Medulla oblongata (tissue), 1 donor: ENCODE results near the gene MPDZ.

ENCODE experiments used
- DNase-seq: peaks from one replicate; pipeline ENCODE4 v3.0.0-alpha.2; 2015; ENCODE audit errors: extremely low spot score

Gene MPDZ

GRCh38 chr9:13082796-13083195 lies 196.7 kb downstream of the MPDZ start:
- no peak for DNase-seq

GRCh38 chr9:13078164-13078563 lies 201.3 kb downstream of the MPDZ start:
- no peak for DNase-seq

GRCh38 chr9:13076616-13077015 lies 202.9 kb downstream of the MPDZ start:
- no peak for DNase-seq

DNA sequence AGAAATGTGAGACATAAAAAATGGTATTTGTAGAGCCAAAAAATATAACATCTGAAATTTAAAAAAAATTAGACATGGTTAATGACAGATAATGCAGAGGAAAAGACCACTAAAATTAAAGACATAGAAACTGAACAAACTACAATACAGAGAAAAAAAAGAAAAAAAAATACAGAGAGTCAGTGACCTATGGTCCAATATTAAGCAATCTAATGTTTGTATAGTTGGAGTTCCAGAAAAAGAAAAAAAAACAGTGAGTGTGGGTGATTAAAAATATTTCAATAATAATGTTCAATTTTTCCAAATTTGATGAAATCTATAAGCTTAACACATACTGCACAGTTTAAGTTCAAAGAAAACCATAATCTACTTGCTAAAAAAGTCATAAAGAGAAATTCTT lies 207.6 kb downstream of the MPDZ start:
- no peak for DNase-seq

GRCh38 chr9:13070612-13071595 lies 208.6 kb downstream of the MPDZ start:
- DNase-seq: no peak

DNA sequence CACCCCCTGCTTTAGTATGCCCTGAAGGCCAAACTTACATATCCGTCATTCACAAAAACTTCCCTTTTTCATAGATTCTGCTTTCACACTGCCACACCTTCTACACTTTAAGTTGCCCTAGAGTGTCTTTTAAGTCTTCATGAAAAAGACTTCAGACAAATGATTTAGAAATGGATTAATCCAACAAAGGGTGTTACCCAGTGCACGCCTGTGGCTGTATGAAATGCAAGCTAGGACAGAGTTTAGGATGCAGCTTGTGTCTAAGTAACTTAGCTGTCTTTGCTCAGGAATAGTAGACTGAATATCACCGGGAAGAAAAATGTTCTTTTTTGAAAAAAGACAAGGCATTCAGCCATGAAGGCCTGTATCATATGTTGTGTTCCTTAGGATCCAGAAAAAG lies 210.0 kb downstream of the MPDZ start:
- DNase-seq: no peak

DNA sequence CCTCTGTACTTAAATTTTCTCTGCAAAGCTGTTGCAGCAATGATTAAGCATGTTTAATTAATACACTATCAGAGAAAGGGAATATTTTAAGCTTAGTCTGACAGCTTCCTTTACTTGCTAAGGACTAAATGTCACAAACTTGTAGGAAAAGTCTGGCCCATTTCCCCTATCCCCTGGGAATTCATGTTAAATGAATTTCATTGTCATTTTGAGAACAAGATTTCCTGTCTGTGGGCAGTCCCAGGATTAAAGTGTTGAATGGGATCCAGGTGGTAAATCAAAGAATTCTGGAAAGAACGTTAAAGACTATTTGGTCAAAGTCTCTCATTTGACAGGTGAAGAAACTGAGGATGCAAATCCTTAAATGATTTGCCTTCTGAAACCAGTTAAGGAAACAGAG lies 214.8 kb downstream of the MPDZ start:
- no peak for DNase-seq

GRCh38 chr9:13063880-13064459 lies 215.5 kb downstream of the MPDZ start:
- DNase-seq: no peak

DNA sequence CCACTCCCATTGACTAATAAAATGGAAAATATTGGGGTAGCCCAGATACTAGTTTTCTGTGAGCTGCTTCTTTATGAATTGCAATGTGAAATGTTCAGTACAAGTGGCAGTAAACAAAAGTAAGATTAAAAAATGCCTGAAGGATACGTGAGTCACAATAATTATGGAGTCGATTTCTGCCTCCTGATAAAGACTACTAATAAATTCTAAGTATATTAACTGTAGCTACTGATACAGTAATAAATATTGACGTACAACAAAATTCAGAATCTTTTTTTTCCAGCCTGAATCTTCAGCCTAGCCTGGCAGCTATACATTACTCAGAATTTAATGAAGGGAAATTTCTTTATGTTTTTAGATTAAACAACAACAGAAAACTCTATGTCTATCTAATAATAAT lies 218.1 kb downstream of the MPDZ start:
- DNase-seq: no peak
